ENCODE data around the gene TSPAN15.

TSPAN15 gene

GRCh38 chr10:69422676-69423075, 28.6 kb upstream of the TSPAN15 start:
- Histone ChIP-seq H3K9me2 (replicated peaks; ENCODE audit: control insufficient read depth, low read length) (no peaks in the 10 kb centered on the region), H3K9me3 (ENCODE audit: control insufficient read depth, insufficient read depth, low read length) (no peaks in the 10 kb centered on the region), H3K4me3 (ENCODE audit: low read length) (no peak overlapping the region), H3K4me1 (ENCODE audit: control insufficient read depth, low read length) (peaks cover 15% of the 10 kb centered on the region), H4K20me1 (ENCODE audit: control insufficient read depth, insufficient read depth, low read depth, low read length) (no peaks in the 10 kb centered on the region), H3F3A (ENCODE audit: control insufficient read depth, insufficient read depth) (no peaks in the 10 kb centered on the region), H3K36me3 (ENCODE audit: control insufficient read depth, low read length) (no peaks in the 10 kb centered on the region), H3K79me2 (ENCODE audit: control insufficient read depth, low read length) (no peaks in the 10 kb centered on the region), H3K27ac (ENCODE audit: low read depth, low read length) (no peak overlapping the region), H3K27me3 (ENCODE audit: control insufficient read depth, low read length) (0 out of 2 replicates have a peak, but pooled peaks cover 6% of the 10 kb centered on the region), H3K4me2 (ENCODE audit: low read length) (no peak overlapping the region)
- no peak for TF ChIP-seq EZH2phosphoT487 (IDR thresholded peaks at IDR 0.05; ENCODE audit: borderline replicate concordance, low read length)
- no peak for TF ChIP-seq CTCF (IDR thresholded peaks at IDR 0.05; ENCODE audit: low read depth, low read length, poor library complexity, severe bottlenecking)

GRCh38 chr10:69425041-69425440, 26.2 kb upstream of the TSPAN15 start:
- H3K27ac ChIP-seq (ENCODE audit: low read depth, low read length) = no peak overlapping the region
- H3K4me1 ChIP-seq (ENCODE audit: control insufficient read depth, low read length) = peaks cover 15% of the 10 kb centered on the region

GRCh38 chr10:69425511-69426298, 25.6 kb upstream of the TSPAN15 start:
- Histone ChIP-seq H3K9me2 (replicated peaks; ENCODE audit: control insufficient read depth, low read length) (no peaks in the 10 kb centered on the region), H3K4me2 (ENCODE audit: low read length) (no peak overlapping the region), H3K27ac (ENCODE audit: low read depth, low read length) (no peak overlapping the region)

More at GRCh38 chr10:69425041-69425440, 26.2 kb upstream of the TSPAN15 start:
- Histone ChIP-seq H3K36me3 (ENCODE audit: control insufficient read depth, low read length) (no peaks in the 10 kb centered on the region), H3F3A (ENCODE audit: control insufficient read depth, insufficient read depth) (no peaks in the 10 kb centered on the region), H3K79me2 (ENCODE audit: control insufficient read depth, low read length) (no peaks in the 10 kb centered on the region), H4K20me1 (ENCODE audit: control insufficient read depth, insufficient read depth, low read depth, low read length) (no peaks in the 10 kb centered on the region), H3K9me2 (replicated peaks; ENCODE audit: control insufficient read depth, low read length) (no peaks in the 10 kb centered on the region), H3K4me2 (ENCODE audit: low read length) (no peak overlapping the region), H3K27me3 (ENCODE audit: control insufficient read depth, low read length) (no peaks in the 10 kb centered on the region), H3K4me3 (ENCODE audit: low read length) (no peak overlapping the region), H3K9me3 (ENCODE audit: control insufficient read depth, insufficient read depth, low read length) (no peaks in the 10 kb centered on the region)
- TF ChIP-seq CTCF (IDR thresholded peaks at IDR 0.05; ENCODE audit: low read depth, low read length, poor library complexity, severe bottlenecking) (no peak), EZH2phosphoT487 (IDR thresholded peaks at IDR 0.05; ENCODE audit: borderline replicate concordance, low read length) (no peak)

More at GRCh38 chr10:69425511-69426298, 25.6 kb upstream of the TSPAN15 start:
- no peaks in the 10 kb centered on the region for H3F3A ChIP-seq (ENCODE audit: control insufficient read depth, insufficient read depth)
- H3K4me3 ChIP-seq (ENCODE audit: low read length) = no peak overlapping the region
- H3K36me3 ChIP-seq (ENCODE audit: control insufficient read depth, low read length) = no peaks in the 10 kb centered on the region
- H3K9me3 ChIP-seq (ENCODE audit: control insufficient read depth, insufficient read depth, low read length) = no peaks in the 10 kb centered on the region
- H3K79me2 ChIP-seq (ENCODE audit: control insufficient read depth, low read length) = no peaks in the 10 kb centered on the region
- H3K4me1 ChIP-seq (ENCODE audit: control insufficient read depth, low read length) = peaks cover 15% of the 10 kb centered on the region
- H3K27me3 ChIP-seq (ENCODE audit: control insufficient read depth, low read length) = no peaks in the 10 kb centered on the region
- TF ChIP-seq EZH2phosphoT487 (IDR thresholded peaks at IDR 0.05; ENCODE audit: borderline replicate concordance, low read length) = no peak
- TF ChIP-seq CTCF (IDR thresholded peaks at IDR 0.05; ENCODE audit: low read depth, low read length, poor library complexity, severe bottlenecking) = no peak
- H4K20me1 ChIP-seq (ENCODE audit: control insufficient read depth, insufficient read depth, low read depth, low read length) = no peaks in the 10 kb centered on the region

All from DOHH2 (cell line).